ENCODE results near the gene STIP1.
A peak's percentile ranks its signal among the peaks of the same experiment; 100 is the strongest.

Gene STIP1

DNA sequence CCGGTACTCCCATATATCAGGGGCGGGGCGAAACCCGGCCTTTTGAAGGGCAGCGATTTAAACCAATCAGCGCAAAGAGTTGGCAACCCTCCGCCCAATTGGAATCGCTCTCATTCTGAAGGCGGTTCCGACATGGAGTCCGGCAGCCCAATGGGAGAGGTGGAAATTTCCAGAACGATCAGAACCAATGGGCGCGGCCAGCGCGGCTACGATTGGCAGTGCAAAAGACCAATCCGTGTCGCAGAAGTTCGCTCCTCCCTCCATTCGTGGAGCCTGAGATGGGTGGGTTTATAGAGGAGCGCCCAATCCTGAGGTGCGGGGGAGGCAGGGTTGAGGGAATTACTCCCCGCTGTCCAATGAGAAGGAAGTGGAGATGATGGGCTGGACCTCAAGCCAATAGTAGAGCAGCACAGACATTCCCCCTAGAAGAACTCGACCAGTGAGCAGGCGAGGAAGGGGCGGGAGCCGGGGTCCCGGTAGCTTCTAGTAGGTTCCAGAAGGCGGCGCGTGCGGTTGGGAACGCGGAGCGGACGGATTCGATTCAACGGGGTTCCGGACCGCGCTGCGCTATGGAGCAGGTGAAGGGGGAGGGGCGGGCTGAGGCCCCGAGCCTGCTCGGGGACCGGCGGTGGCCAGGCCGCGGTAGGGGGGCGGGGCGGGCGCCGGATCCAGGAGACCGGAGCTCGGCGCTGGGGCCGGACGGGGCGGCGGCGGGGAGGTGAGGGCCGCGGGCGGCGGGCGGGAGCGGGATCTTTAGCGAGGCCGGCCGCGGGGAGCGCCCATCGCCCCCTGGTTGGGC lies at the start of gene STIP1:
STIP1 (plus strand) TSS at position 479 of the 799 bp plus-strand sequence; CDS start at position 570, 91 bp downstream.
- FAIRE-seq = peak; percentile 66
- peak; percentile 98 for DNase-seq (ENCODE audit: low spot score)

DNA sequence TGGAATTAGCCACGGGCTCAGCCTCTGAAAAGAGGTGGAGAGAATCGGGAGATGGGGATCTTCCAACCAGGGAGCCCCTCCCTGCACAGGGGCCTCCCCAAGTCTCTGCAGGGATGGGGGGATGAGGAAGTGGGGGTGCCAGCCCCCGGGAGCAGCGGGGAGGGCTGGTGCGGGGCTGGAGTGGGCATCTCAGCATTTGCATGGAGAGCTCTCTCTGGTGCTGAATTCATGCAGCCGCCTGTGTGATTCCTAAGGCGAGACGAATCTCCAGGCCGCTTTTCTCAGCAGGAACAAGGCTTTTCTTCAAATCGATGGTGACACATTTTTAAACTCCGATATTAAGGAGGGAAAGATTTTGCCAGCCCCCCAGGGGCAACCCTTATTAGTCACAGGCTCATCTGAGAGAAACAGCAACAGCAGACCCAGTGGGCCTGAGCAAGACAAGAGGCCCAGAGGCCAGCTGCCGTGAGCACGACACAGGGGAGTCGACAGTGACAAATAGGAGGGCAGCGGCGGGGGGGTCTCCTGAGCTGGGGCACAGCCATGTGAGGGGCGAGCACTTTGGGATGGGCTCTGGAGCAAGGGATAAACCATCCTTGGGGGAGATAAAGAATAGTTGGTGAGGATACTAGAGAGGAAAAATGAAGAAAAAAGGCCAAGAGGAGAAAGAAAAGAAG lies 49.1 kb upstream of the STIP1 start:
- FAIRE-seq (no peak), DNase-seq (ENCODE audit: low spot score) (no peak)

GRCh38 chr11:64138398-64138797 lies 47.6 kb upstream of the STIP1 start:
- FAIRE-seq (no peak), DNase-seq (ENCODE audit: low spot score) (no peak)

GRCh38 chr11:64139049-64139448 lies 46.9 kb upstream of the STIP1 start:
- DNase-seq (ENCODE audit: low spot score) (no peak), FAIRE-seq (no peak)

GRCh38 chr11:64140082-64140481 lies 45.9 kb upstream of the STIP1 start:
- FAIRE-seq (no peak), DNase-seq (ENCODE audit: low spot score) (no peak)

- DNase-seq (ENCODE audit: low spot score) = no peak
- no peak for FAIRE-seq
Observed at GRCh38 chr11:64141081-64141783, 44.7 kb upstream of the STIP1 start.

DNA sequence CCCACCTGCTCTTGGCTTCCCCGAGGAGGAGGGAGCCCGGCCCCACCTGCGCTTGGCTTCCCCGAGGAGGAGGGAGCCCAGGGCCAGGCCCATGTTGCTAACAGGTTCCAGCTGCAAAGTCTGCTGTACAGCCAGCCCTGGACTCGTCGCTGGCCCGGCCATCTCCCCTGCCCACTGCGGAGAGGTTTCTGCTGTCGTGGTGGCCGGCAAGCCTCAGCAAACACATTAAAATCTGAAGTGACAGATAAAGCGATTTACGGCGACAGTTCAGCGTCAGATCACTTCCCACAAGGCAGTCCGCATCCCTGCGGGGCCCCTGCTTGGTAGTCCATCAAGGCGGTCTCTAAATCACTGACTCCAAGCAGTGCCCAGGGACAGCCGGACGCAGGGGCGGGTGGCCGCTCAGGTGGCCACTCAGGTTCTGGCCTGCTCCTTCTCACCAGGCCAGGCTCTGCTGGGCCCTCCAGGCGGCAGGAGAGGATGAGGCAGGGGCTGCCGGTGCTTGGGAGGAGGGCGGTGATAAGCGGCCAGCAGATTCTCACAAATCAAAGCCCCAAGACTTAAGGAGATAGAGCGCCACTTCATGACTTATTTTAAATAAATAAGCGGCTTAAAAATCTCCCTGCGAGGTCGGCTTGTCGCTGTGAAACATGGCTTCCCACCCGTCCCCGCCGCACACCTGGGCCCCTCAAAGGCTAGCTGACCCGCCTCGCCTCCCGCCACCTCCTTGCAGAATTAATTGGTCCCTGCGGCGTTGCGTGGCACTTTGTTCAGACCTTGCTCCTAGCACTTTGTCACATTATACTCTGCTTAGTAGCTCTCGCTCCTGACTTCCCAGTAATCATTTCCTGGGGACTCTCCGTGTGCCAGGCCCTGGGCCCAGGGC lies 41.1 kb upstream of the STIP1 start:
- FAIRE-seq = no peak
- no peak for DNase-seq (ENCODE audit: low spot score)

- FAIRE-seq (peak; percentile 97), DNase-seq (ENCODE audit: low spot score) (peak; percentile 71)
Observed at GRCh38 chr11:64146036-64146955, 39.7 kb upstream of the STIP1 start.

- FAIRE-seq (no peak), DNase-seq (ENCODE audit: low spot score) (peak; percentile 79)
Observed at GRCh38 chr11:64148226-64148916, 37.6 kb upstream of the STIP1 start.

DNA sequence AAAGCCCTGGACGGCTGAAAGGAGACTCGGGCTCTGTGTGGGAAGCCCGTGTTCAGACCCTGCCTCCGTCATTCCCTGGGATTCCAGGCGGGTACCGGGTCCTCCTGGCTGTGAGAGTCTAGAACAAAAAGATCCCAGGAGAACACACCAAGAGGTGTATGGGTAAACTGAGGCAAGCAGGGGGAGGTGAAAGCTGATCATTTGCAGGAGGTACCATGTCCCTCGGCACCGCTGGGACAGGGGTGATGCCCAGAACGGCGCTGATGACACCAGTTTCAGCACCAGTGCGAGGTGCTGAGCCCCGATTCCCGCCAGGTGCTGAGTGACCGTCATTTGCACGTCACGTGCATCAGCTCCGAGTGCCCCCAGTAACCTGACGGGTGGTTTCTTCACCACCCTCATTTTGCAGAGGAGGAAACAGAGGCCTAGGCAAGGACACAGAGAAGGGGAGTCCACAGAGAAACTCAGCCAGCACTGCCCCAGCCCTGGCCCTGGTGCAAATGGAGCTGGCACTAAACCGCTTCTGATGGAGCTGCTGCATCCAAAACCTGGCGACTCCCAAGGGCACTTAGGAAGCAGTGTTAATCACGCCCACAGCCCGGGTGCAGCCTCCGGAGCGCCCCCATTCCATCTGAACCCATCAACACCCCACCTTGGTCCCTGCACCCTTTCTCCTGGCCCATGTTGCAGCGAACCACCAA lies 36.9 kb upstream of the STIP1 start:
- no peak for DNase-seq (ENCODE audit: low spot score)
- no peak for FAIRE-seq

DNA sequence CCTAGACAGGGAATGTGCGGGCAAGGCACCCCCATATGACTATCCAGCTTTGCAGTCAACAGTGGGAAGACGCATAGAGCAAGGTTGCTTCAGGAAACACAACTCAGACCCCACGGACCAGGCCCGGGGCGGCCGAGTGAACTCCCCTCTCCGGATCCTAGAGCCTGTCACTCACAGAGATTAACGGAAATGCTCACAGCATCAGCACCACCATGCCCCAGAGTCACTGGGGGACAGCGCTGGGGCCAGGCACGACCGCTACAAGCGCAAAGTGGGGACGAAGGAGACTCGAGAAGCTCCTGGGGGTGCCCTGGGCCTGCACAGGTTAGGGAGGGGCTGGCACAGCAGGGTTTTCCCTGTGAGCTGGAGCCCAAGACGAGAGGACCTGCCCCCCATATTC lies 35.9 kb upstream of the STIP1 start:
- DNase-seq (ENCODE audit: low spot score) (no peak), FAIRE-seq (no peak)

- no peak for FAIRE-seq
- DNase-seq (ENCODE audit: low spot score) = no peak
Observed at GRCh38 chr11:64150481-64151239, 35.3 kb upstream of the STIP1 start.

- no peak for DNase-seq (ENCODE audit: low spot score)
- no peak for FAIRE-seq
Observed at GRCh38 chr11:64151337-64151736, 34.6 kb upstream of the STIP1 start.

GRCh38 chr11:64152841-64153691 lies 32.9 kb upstream of the STIP1 start:
- DNase-seq (ENCODE audit: low spot score) (peak; percentile 94), FAIRE-seq (no peak)

GRCh38 chr11:64153812-64154211 lies 32.2 kb upstream of the STIP1 start:
- no peak for DNase-seq (ENCODE audit: low spot score)
- no peak for FAIRE-seq

DNA sequence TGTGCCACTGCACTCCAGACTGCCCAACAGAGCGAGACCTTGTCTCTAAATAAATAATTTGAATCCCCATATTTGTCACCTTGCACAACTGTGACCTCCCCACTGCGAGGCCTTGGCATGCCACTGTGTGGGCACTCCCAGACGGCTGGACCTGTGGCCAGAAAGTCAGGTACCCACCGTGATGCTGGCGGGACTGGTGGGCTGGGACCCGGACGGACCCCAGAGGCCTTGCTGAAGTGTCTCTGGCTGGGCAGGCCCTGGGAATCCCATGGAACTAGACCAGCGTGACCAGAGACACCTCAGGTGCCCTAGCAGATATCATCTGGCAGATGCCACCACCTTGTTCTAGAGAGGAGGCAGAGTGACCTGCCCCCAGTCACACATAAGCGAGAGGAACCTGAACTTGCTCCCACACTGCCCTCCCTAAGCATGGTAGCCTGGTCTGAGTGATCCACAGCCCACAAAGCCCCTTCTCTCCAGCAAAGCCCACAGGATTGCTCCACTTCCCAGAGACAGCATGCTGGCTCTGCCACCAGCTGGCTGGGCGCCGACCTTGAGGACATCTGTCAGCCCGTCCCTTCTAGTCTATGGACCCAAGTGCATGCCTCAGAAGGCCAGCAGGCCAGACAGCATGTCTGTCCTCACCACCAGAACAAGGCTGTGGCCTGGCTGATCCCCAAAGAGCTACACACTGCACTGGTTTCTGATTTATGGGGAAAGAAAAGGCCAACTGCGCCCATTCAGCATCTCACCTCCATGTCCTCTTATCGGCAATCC lies 29.5 kb upstream of the STIP1 start:
- FAIRE-seq (no peak), DNase-seq (ENCODE audit: low spot score) (no peak)
